Muscle layer of colon (tissue), 2 donors: ENCODE data around the gene C3.

Source experiments
- H3K27ac ChIP-seq: one replicate; pipeline ENCODE4 v1.7.0; 2013; ENCODE audit warnings: low read depth, mild to moderate bottlenecking, low read length, moderate library complexity
- H3K27me3 ChIP-seq, 2 donors: one replicate each; pipeline ENCODE4 v1.7.0; 2013; ENCODE audit warnings: low read length in 2 of 2, mild to moderate bottlenecking in 2 of 2; ENCODE audit not compliant: insufficient read depth in 2 of 2, control insufficient read depth in 1 of 2
- H3K36me3 ChIP-seq: one replicate; pipeline ENCODE4 v1.7.0; 2013; ENCODE audit warnings: mild to moderate bottlenecking, low read length; ENCODE audit not compliant: insufficient read depth
- H3K4me1 ChIP-seq: one replicate; pipeline ENCODE4 v1.7.0; 2013; ENCODE audit warnings: mild to moderate bottlenecking, low read length; ENCODE audit not compliant: insufficient read depth
- H3K4me3 ChIP-seq, 2 donors: one replicate each; pipeline ENCODE4 v1.7.0; 2013; ENCODE audit warnings: low read length in 2 of 2, low read depth in 1 of 2, mild to moderate bottlenecking in 1 of 2, moderate library complexity in 1 of 2
- H3K9ac ChIP-seq: one replicate; pipeline ENCODE4 v1.7.0; 2013; ENCODE audit warnings: low read length
- H3K9me3 ChIP-seq: one replicate; pipeline ENCODE4 v1.7.0; 2013; ENCODE audit warnings: mild to moderate bottlenecking, low read length
- donor health status: abdominal sarcoma.
- donor health status: Adenocarcinoma of cecum.

C3 gene

GRCh38 chr19:6693056-6693471 lies 27.4 kb downstream of the C3 start:
- Histone ChIP-seq H3K36me3 (no peaks in the 10 kb centered on the region), H3K27ac (no peak overlapping the region), H3K9ac (no peak overlapping the region), H3K4me1 (no peaks in the 10 kb centered on the region), H3K4me3 (no peak overlapping the region), H3K9me3 (no peaks in the 10 kb centered on the region), H3K27me3 (no peaks in the 10 kb centered on the region)

GRCh38 chr19:6692027-6692426 lies 28.4 kb downstream of the C3 start:
- no peaks in the 10 kb centered on the region for H3K4me1 ChIP-seq
- no peaks in the 10 kb centered on the region for H3K36me3 ChIP-seq
- no peaks in the 10 kb centered on the region for H3K27me3 ChIP-seq
- no peak overlapping the region for H3K4me3 ChIP-seq
- H3K27ac ChIP-seq: no peak overlapping the region
- H3K9ac ChIP-seq: no peak overlapping the region
- H3K9me3 ChIP-seq: no peaks in the 10 kb centered on the region

GRCh38 chr19:6691342-6691741 lies 29.1 kb downstream of the C3 start:
- H3K4me3 ChIP-seq: no peak overlapping the region
- no peak overlapping the region for H3K27ac ChIP-seq
- H3K4me1 ChIP-seq: no peaks in the 10 kb centered on the region
- H3K9ac ChIP-seq: no peak overlapping the region
- H3K9me3 ChIP-seq: no peaks in the 10 kb centered on the region
- H3K36me3 ChIP-seq: no peaks in the 10 kb centered on the region
- no peaks in the 10 kb centered on the region for H3K27me3 ChIP-seq

- Histone ChIP-seq H3K4me3 (no peak overlapping the region), H3K27me3 (no peaks in the 10 kb centered on the region), H3K36me3 (no peaks in the 10 kb centered on the region), H3K27ac (no peak overlapping the region), H3K4me1 (no peaks in the 10 kb centered on the region), H3K9me3 (no peaks in the 10 kb centered on the region), H3K9ac (no peak overlapping the region)
Observed at GRCh38 chr19:6690160-6690885, 30.1 kb downstream of the C3 start.

GRCh38 chr19:6687114-6687513 lies 33.3 kb downstream of the C3 start:
- H3K27ac ChIP-seq: no peak overlapping the region
- H3K4me1 ChIP-seq: no peaks in the 10 kb centered on the region
- H3K36me3 ChIP-seq: peaks cover 3% of the 10 kb centered on the region
- H3K27me3 ChIP-seq: no peaks in the 10 kb centered on the region
- H3K9me3 ChIP-seq: no peaks in the 10 kb centered on the region
- no peak overlapping the region for H3K9ac ChIP-seq
- H3K4me3 ChIP-seq: no peak overlapping the region

GRCh38 chr19:6686628-6686975 lies 33.8 kb downstream of the C3 start:
- Histone ChIP-seq H3K4me1 (no peaks in the 10 kb centered on the region), H3K9ac (no peak overlapping the region)

GRCh38 chr19:6685962-6686627 lies 34.4 kb downstream of the C3 start:
- Histone ChIP-seq H3K27me3 (no peaks in the 10 kb centered on the region), H3K27ac (no peak overlapping the region), H3K9ac (no peak overlapping the region), H3K4me3 (no peak overlapping the region), H3K36me3 (peaks cover 3% of the 10 kb centered on the region), H3K9me3 (no peaks in the 10 kb centered on the region), H3K4me1 (no peaks in the 10 kb centered on the region)

More at GRCh38 chr19:6686628-6686975, 33.8 kb downstream of the C3 start:
- Histone ChIP-seq H3K9me3 (no peaks in the 10 kb centered on the region), H3K27me3 (no peaks in the 10 kb centered on the region), H3K27ac (no peak overlapping the region), H3K4me3 (no peak overlapping the region), H3K36me3 (peaks cover 3% of the 10 kb centered on the region)

GRCh38 chr19:6685482-6685881 lies 35.0 kb downstream of the C3 start:
- Histone ChIP-seq H3K27ac (no peak overlapping the region), H3K9ac (no peak overlapping the region), H3K36me3 (peaks cover 3% of the 10 kb centered on the region), H3K4me1 (no peaks in the 10 kb centered on the region), H3K9me3 (no peaks in the 10 kb centered on the region), H3K4me3 (no peak overlapping the region), H3K27me3 (no peaks in the 10 kb centered on the region)

GRCh38 chr19:6683971-6684370 lies 36.5 kb downstream of the C3 start:
- H3K27ac ChIP-seq: no peak overlapping the region
- H3K9me3 ChIP-seq: no peaks in the 10 kb centered on the region
- H3K4me3 ChIP-seq: no peak overlapping the region
- H3K36me3 ChIP-seq: peaks cover 8% of the 10 kb centered on the region
- H3K27me3 ChIP-seq: no peaks in the 10 kb centered on the region
- no peaks in the 10 kb centered on the region for H3K4me1 ChIP-seq
- H3K9ac ChIP-seq: no peak overlapping the region

GRCh38 chr19:6682607-6683128 lies 37.8 kb downstream of the C3 start:
- H3K4me3 ChIP-seq: no peak overlapping the region
- no peaks in the 10 kb centered on the region for H3K27me3 ChIP-seq
- no peak overlapping the region for H3K27ac ChIP-seq
- H3K9me3 ChIP-seq: no peaks in the 10 kb centered on the region
- no peaks in the 10 kb centered on the region for H3K4me1 ChIP-seq
- H3K9ac ChIP-seq: no peak overlapping the region
- peaks cover 8% of the 10 kb centered on the region for H3K36me3 ChIP-seq

GRCh38 chr19:6680141-6680540 lies 40.3 kb downstream of the C3 start:
- Histone ChIP-seq H3K27ac (no peak overlapping the region), H3K27me3 (peaks cover 0 to 5% of the 10 kb centered on the region in 2 donors), H3K4me1 (no peaks in the 10 kb centered on the region), H3K9me3 (no peaks in the 10 kb centered on the region), H3K9ac (no peak overlapping the region), H3K36me3 (peaks cover 8% of the 10 kb centered on the region), H3K4me3 (no peak overlapping the region)

GRCh38 chr19:6679139-6679538 lies 41.3 kb downstream of the C3 start:
- no peaks in the 10 kb centered on the region for H3K9me3 ChIP-seq
- H3K36me3 ChIP-seq: peaks cover 4% of the 10 kb centered on the region
- no peak overlapping the region for H3K27ac ChIP-seq
- H3K4me1 ChIP-seq: no peaks in the 10 kb centered on the region
- no peak overlapping the region for H3K9ac ChIP-seq
- no peak overlapping the region for H3K4me3 ChIP-seq
- H3K27me3 ChIP-seq: peaks cover 0 to 5% of the 10 kb centered on the region in 2 donors
